ENCODE measurements around the gene MKNK1.

MKNK1 gene

GRCh38 chr1:46555826-46556619 is 48.0 kb downstream of the MKNK1 start:
- no peak for TF ChIP-seq TAF1 (IDR thresholded peaks at IDR 0.05; ENCODE audit: borderline replicate concordance, low read depth, low read length)
- TF ChIP-seq POLR2A (IDR thresholded peaks at IDR 0.05; ENCODE audit: low read depth, low read length) = no peak
- TF ChIP-seq POLR2AphosphoS5 (IDR thresholded peaks at IDR 0.05; ENCODE audit: low read depth, low read length) = no peak
- DNase-seq (ENCODE audit: insufficient read length) = no peak
- no peak for FAIRE-seq

GRCh38 chr1:46554597-46555381 is 49.3 kb downstream of the MKNK1 start:
- DNase-seq (ENCODE audit: insufficient read length) (no peak), FAIRE-seq (no peak)
- no peak for TF ChIP-seq POLR2A (IDR thresholded peaks at IDR 0.05; ENCODE audit: low read depth, low read length)
- no peak for TF ChIP-seq TAF1 (IDR thresholded peaks at IDR 0.05; ENCODE audit: borderline replicate concordance, low read depth, low read length)
- TF ChIP-seq POLR2AphosphoS5 (IDR thresholded peaks at IDR 0.05; ENCODE audit: low read depth, low read length) = no peak

GRCh38 chr1:46554236-46554596 is 49.9 kb downstream of the MKNK1 start:
- DNase-seq (ENCODE audit: insufficient read length) = no peak
- TF ChIP-seq TAF1 (IDR thresholded peaks at IDR 0.05; ENCODE audit: borderline replicate concordance, low read depth, low read length) (no peak), POLR2A (IDR thresholded peaks at IDR 0.05; ENCODE audit: low read depth, low read length) (no peak), POLR2AphosphoS5 (IDR thresholded peaks at IDR 0.05; ENCODE audit: low read depth, low read length) (no peak)
- no peak for FAIRE-seq

GRCh38 chr1:46553506-46553905 is 50.6 kb downstream of the MKNK1 start:
- TF ChIP-seq POLR2A (IDR thresholded peaks at IDR 0.05; ENCODE audit: low read depth, low read length) (no peak), POLR2AphosphoS5 (IDR thresholded peaks at IDR 0.05; ENCODE audit: low read depth, low read length) (no peak), TAF1 (IDR thresholded peaks at IDR 0.05; ENCODE audit: borderline replicate concordance, low read depth, low read length) (no peak)
- DNase-seq (ENCODE audit: insufficient read length) (no peak), FAIRE-seq (no peak)

- no peak for FAIRE-seq
Measured at GRCh38 chr1:46552357-46553237, 51.5 kb downstream of the MKNK1 start.

DNA sequence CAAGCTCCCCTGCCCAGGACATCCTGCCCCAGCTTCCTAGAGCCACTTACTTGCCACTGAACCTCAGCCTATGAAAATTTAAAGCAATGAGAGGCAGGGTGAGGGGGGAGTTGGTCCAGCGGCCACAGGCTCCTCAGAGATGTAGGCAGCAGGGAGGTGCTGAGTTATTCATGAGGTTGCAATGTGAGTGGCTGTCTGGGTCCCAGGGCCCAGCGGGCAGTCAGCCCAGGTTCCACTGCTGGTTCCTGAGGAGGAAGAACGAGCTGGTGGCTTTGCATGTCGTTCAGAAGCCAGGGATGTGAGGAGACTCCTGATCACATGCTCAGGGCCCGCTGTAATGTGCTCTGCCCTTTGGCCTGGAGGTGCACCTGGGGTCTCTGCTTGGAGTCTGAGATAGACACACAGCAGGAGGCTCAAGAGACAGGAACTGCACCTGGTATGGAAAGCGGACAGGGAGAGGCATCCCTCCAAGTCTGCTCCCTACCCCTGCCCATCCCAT is 52.4 kb downstream of the MKNK1 start, which contains the start of gene KNCN:
Gene KNCN, minus strand, starts transcription at position 51 of the 499 bp plus-strand sequence. CDS start 432 bp downstream, outside the sequence.
- FAIRE-seq (no peak), DNase-seq (ENCODE audit: insufficient read length) (no peak)
- no peak for TF ChIP-seq POLR2A (IDR thresholded peaks at IDR 0.05; ENCODE audit: low read depth, low read length)
- no peak for TF ChIP-seq TAF1 (IDR thresholded peaks at IDR 0.05; ENCODE audit: borderline replicate concordance, low read depth, low read length)
- no peak for TF ChIP-seq POLR2AphosphoS5 (IDR thresholded peaks at IDR 0.05; ENCODE audit: low read depth, low read length)

More at GRCh38 chr1:46552357-46553237, 51.5 kb downstream of the MKNK1 start:
- DNase-seq (ENCODE audit: insufficient read length) = no peak
- TF ChIP-seq POLR2A (IDR thresholded peaks at IDR 0.05; ENCODE audit: low read depth, low read length) (no peak), TAF1 (IDR thresholded peaks at IDR 0.05; ENCODE audit: borderline replicate concordance, low read depth, low read length) (no peak), POLR2AphosphoS5 (IDR thresholded peaks at IDR 0.05; ENCODE audit: low read depth, low read length) (no peak)

DNA sequence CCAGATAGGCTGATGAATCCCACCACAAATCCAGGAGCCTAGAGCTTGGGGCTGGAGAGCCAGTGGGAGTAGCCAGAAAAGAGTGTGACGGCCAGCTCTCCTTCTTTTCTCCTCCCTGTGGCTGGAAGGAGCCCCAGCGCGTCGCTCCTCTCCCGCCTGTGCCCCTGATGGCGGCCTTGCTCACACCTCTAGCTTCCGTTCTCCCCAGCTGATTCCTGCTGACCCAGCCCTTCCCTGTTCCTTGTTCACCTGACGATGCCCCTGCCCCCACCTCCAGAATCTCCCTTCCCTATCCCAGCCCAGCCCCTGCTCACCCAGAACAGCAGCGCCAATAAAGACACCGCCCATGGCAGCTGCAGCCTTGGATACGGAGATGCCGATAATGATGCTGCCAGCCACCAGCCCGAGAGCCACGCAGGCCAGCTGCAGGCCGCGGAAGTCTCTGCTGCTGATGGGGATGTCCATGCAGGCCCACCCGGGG is 53.3 kb downstream of the MKNK1 start:
- no peak for TF ChIP-seq POLR2AphosphoS5 (IDR thresholded peaks at IDR 0.05; ENCODE audit: low read depth, low read length)
- no peak for TF ChIP-seq TAF1 (IDR thresholded peaks at IDR 0.05; ENCODE audit: borderline replicate concordance, low read depth, low read length)
- TF ChIP-seq POLR2A (IDR thresholded peaks at IDR 0.05; ENCODE audit: low read depth, low read length) = no peak
- no peak for FAIRE-seq
- no peak for DNase-seq (ENCODE audit: insufficient read length)

GRCh38 chr1:46549697-46550681 is 54.1 kb downstream of the MKNK1 start:
- no peak for FAIRE-seq

GRCh38 chr1:46547481-46548383 is 56.3 kb downstream of the MKNK1 start:
- peak; percentile 85 for FAIRE-seq

More at GRCh38 chr1:46549697-46550681, 54.1 kb downstream of the MKNK1 start:
- no peak for DNase-seq (ENCODE audit: insufficient read length)
- TF ChIP-seq TAF1 (IDR thresholded peaks at IDR 0.05; ENCODE audit: borderline replicate concordance, low read depth, low read length) = no peak
- TF ChIP-seq POLR2A (IDR thresholded peaks at IDR 0.05; ENCODE audit: low read depth, low read length) = no peak
- TF ChIP-seq POLR2AphosphoS5 (IDR thresholded peaks at IDR 0.05; ENCODE audit: low read depth, low read length) = no peak

More at GRCh38 chr1:46547481-46548383, 56.3 kb downstream of the MKNK1 start:
- no peak for DNase-seq (ENCODE audit: insufficient read length)
- no peak for TF ChIP-seq TAF1 (IDR thresholded peaks at IDR 0.05; ENCODE audit: borderline replicate concordance, low read depth, low read length)
- TF ChIP-seq POLR2A (IDR thresholded peaks at IDR 0.05; ENCODE audit: low read depth, low read length) = no peak
- no peak for TF ChIP-seq POLR2AphosphoS5 (IDR thresholded peaks at IDR 0.05; ENCODE audit: low read depth, low read length)
